ENCODE data around the gene ARGLU1.

Gene ARGLU1

DNA sequence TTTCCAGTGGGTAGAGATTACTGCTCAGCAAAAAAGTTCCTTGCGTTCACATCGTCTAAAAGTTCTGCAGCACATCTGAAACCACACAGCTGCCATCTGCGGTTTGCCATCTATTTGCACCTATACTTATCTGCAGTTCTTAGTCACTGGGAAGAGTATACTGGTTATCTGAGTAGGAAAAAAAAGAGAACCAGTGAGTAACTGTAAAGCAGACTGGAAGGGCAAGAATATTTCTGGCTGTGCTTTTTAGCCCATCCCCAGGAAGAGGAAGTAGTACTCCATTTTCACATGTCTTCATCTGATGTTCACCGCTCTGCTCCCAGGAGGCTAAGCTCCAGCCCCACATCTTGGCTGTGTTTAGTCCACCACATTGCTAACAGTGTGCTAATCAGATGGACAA is 68.0 kb downstream of the ARGLU1 start:
- no peak for DNase-seq (ENCODE audit: extremely low spot score)
- CTCF ChIA-PET: no interaction called here
- TF ChIP-seq FOXM1 (IDR thresholded peaks at IDR 0.05; ENCODE audit: borderline replicate concordance) (no peak), SUZ12 (IDR thresholded peaks at IDR 0.05) (no peak)
- POLR2A ChIA-PET: no interaction called here

DNA sequence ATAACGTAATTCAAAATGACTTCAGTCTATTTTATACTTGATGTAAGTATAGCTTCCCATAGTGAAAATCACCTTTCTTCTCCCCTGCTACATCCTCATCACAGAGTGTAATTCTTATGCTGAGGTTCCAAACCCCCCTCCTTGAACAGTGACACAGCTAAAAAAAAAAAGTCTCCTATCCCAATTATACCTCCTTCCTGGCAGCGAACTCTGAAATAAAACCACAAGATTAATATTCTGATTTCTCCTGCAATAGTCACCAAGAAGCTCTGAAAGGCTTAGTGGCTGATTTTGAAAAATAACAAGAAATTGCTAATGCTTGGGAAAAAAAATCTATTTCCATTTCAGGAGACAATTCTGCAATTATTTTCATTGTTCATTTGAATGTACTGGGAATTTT is 68.8 kb downstream of the ARGLU1 start:
- CTCF ChIA-PET: interaction anchor here (0.5 to 0.6 kb wide), 2 partner anchors 8 to 13 kb away, joined by 3 read pairs; no protein-coding TSS in a partner anchor
- no peak for TF ChIP-seq NFRKB (IDR thresholded peaks at IDR 0.05)
- no peak for TF ChIP-seq L3MBTL2 (conservative IDR thresholded peaks at IDR 0.05)
- no peak for TF ChIP-seq FOXM1 (IDR thresholded peaks at IDR 0.05; ENCODE audit: borderline replicate concordance)
- TF ChIP-seq SUZ12 (IDR thresholded peaks at IDR 0.05): no peak
- TF ChIP-seq LEF1 (IDR thresholded peaks at IDR 0.05; ENCODE audit: borderline replicate concordance): no peak
- no peak for TF ChIP-seq TARDBP (IDR thresholded peaks at IDR 0.05)
- no peak for TF ChIP-seq ELF4 (IDR thresholded peaks at IDR 0.05)
- no peak for TF ChIP-seq ARNT (IDR thresholded peaks at IDR 0.05)
- TF ChIP-seq ZNF384 (IDR thresholded peaks at IDR 0.05): no peak
- DNase-seq (ENCODE audit: extremely low spot score): no peak
- POLR2A ChIA-PET: no interaction called here

DNA sequence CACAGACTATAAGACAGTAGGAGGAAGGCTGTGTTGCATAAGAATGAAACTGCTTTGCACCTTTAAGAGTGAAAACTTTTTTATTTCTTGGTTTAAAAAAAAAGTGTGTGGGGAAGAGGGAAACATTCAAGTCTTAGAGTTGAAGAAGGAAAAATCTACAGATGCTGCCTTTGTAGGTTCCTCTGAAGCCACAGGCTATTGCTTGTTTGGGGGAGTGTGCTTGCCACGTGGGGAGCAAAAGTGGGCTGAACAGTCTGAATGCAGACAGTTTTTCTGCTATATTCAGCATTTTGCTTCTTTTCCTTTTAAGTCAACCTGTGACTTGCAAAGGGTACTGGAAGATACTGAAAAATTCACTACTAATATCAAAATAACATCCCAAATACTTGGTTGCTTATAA is 69.4 kb downstream of the ARGLU1 start:
- POLR2A ChIA-PET: no interaction called here
- CTCF ChIA-PET: no interaction called here
- no peak for TF ChIP-seq SP1 (IDR thresholded peaks at IDR 0.05)
- TF ChIP-seq, protein P1, sequence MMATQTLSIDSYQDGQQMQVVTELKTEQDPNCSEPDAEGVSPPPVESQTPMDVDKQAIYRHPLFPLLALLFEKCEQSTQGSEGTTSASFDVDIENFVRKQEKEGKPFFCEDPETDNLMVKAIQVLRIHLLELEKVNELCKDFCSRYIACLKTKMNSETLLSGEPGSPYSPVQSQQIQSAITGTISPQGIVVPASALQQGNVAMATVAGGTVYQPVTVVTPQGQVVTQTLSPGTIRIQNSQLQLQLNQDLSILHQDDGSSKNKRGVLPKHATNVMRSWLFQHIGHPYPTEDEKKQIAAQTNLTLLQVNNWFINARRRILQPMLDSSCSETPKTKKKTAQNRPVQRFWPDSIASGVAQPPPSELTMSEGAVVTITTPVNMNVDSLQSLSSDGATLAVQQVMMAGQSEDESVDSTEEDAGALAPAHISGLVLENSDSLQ (IDR thresholded peaks at IDR 0.05): no peak
- TF ChIP-seq HDGF (IDR thresholded peaks at IDR 0.05; ENCODE audit: borderline replicate concordance): no peak
- no peak for TF ChIP-seq BHLHE40 (IDR thresholded peaks at IDR 0.05; ENCODE audit: borderline replicate concordance)
- no peak for TF ChIP-seq ZNF384 (IDR thresholded peaks at IDR 0.05)
- no peak for TF ChIP-seq SUZ12 (IDR thresholded peaks at IDR 0.05)
- no peak for TF ChIP-seq FOXA1 (IDR thresholded peaks at IDR 0.05)
- no peak for TF ChIP-seq CTBP1 (IDR thresholded peaks at IDR 0.05; ENCODE audit: borderline replicate concordance)
- TF ChIP-seq FOXM1 (IDR thresholded peaks at IDR 0.05; ENCODE audit: borderline replicate concordance): no peak
- no peak for TF ChIP-seq ELF4 (IDR thresholded peaks at IDR 0.05)
- no peak for TF ChIP-seq ARNT (IDR thresholded peaks at IDR 0.05)
- TF ChIP-seq FOXK2 (IDR thresholded peaks at IDR 0.05): no peak
- no peak for TF ChIP-seq L3MBTL2 (conservative IDR thresholded peaks at IDR 0.05)
- TF ChIP-seq NFRKB (IDR thresholded peaks at IDR 0.05): no peak
- no peak for TF ChIP-seq LEF1 (IDR thresholded peaks at IDR 0.05; ENCODE audit: borderline replicate concordance)
- no peak for TF ChIP-seq TARDBP (IDR thresholded peaks at IDR 0.05)
- no peak for DNase-seq (ENCODE audit: extremely low spot score)

DNA sequence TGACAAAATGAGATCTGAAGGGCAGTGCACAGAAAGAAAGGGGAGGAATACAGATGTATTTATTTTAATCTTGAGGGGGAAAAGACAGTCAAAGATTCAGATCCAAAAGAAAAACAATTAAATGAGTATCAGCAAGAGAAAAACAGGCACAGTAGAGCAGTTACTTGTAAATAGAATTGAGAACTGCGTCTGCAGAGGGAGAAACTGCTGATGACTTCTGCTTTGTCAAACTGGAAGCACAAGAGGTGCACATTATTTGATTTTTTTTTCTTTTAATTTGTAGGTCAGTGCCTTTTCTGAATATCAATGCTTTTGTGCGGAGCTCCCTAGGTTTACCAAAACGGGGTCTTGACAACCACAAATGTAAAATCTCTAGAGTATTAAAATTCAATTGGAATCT is 69.8 kb downstream of the ARGLU1 start:
- TF ChIP-seq NFRKB (IDR thresholded peaks at IDR 0.05): no peak
- no peak for TF ChIP-seq SUZ12 (IDR thresholded peaks at IDR 0.05)
- TF ChIP-seq HDGF (IDR thresholded peaks at IDR 0.05; ENCODE audit: borderline replicate concordance): no peak
- TF ChIP-seq ZNF384 (IDR thresholded peaks at IDR 0.05): no peak
- TF ChIP-seq BHLHE40 (IDR thresholded peaks at IDR 0.05; ENCODE audit: borderline replicate concordance): no peak
- no peak for TF ChIP-seq ELF4 (IDR thresholded peaks at IDR 0.05)
- no peak for TF ChIP-seq SP1 (IDR thresholded peaks at IDR 0.05)
- TF ChIP-seq TARDBP (IDR thresholded peaks at IDR 0.05): no peak
- DNase-seq (ENCODE audit: extremely low spot score): no peak
- POLR2A ChIA-PET: no interaction called here
- CTCF ChIA-PET: no interaction called here

DNA sequence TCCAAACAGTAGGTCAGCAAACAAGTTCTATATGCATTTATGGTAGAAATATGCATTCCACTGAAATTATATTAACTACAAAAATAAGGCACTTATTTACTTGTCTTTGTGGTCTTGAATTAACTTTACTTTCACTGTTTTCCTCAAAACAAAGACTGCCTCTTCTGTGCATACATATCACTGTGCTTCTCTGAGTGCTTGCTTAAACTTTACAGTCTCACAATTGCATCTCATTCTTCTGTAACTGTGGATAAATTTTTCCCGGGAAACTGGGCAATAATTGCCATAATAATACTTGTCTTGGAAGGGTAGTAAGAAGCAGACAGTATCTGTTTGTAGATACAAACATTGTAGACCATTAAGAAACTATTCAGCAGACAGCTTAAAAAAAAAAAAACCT is 70.9 kb downstream of the ARGLU1 start:
- ChIA-PET CTCF (no interaction called here), POLR2A (no interaction called here)
- TF ChIP-seq FOXM1 (IDR thresholded peaks at IDR 0.05; ENCODE audit: borderline replicate concordance): no peak
- TF ChIP-seq LEF1 (IDR thresholded peaks at IDR 0.05; ENCODE audit: borderline replicate concordance): no peak
- no peak for TF ChIP-seq ARNT (IDR thresholded peaks at IDR 0.05)
- TF ChIP-seq, protein P1 (IDR thresholded peaks at IDR 0.05): no peak
- TF ChIP-seq BHLHE40 (IDR thresholded peaks at IDR 0.05; ENCODE audit: borderline replicate concordance): no peak
- no peak for TF ChIP-seq SP1 (IDR thresholded peaks at IDR 0.05)
- TF ChIP-seq FOXA1 (IDR thresholded peaks at IDR 0.05): no peak
- no peak for TF ChIP-seq CTBP1 (IDR thresholded peaks at IDR 0.05; ENCODE audit: borderline replicate concordance)
- no peak for TF ChIP-seq ZNF384 (IDR thresholded peaks at IDR 0.05)
- no peak for DNase-seq (ENCODE audit: extremely low spot score)

DNA sequence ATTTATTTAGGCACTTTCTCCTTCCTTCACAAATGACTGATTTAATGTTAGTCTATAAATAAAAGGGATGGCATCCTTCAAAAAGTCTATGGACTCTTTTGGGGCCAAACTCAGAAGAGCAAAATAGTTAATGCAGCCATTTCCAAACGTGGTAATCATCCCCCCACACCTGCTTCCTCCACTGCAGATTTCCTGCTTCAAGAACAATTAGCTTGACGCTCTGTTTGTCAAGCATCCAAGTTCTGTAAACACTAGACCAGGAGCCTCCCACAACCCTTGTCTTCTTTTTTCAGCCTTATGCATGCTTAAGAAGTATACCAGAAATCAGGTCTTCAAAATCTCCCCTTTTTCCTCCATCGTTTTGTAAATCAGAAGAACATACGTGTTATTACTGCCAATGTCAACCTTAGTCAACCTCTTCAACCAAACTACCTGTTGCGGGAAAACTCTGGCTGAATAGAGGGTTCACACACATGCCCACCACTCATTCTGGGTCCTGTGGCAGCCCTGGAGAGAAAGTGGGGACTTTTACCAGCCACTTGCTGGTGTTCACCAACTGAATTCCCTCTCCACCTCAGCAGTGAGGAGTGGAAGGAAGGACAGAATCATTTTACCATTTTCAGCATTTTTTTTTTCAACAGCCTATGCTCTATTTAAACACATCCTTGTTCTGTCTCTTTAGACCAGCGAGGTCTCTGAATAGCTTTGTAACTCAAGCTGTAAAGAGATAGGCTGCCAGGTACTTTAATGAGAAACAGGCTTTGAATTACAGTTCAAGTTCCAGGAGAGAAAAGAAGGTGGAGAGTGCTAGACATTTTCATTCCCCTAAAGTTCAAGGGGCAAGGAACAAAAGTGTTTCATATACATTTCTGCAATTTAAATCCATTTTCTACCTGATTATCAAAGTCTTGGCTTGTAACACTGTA is 71.6 kb downstream of the ARGLU1 start:
- no peak for TF ChIP-seq ARNT (IDR thresholded peaks at IDR 0.05)
- TF ChIP-seq L3MBTL2 (conservative IDR thresholded peaks at IDR 0.05): no peak
- TF ChIP-seq FOXA1 (IDR thresholded peaks at IDR 0.05): no peak
- TF ChIP-seq SUZ12 (IDR thresholded peaks at IDR 0.05): no peak
- no peak for TF ChIP-seq HDGF (IDR thresholded peaks at IDR 0.05; ENCODE audit: borderline replicate concordance)
- TF ChIP-seq ELF4 (IDR thresholded peaks at IDR 0.05): no peak
- no peak for TF ChIP-seq TARDBP (IDR thresholded peaks at IDR 0.05)
- TF ChIP-seq LEF1 (IDR thresholded peaks at IDR 0.05; ENCODE audit: borderline replicate concordance): no peak
- TF ChIP-seq SP1 (IDR thresholded peaks at IDR 0.05): no peak
- TF ChIP-seq NFRKB (IDR thresholded peaks at IDR 0.05): no peak
- no peak for TF ChIP-seq CTBP1 (IDR thresholded peaks at IDR 0.05; ENCODE audit: borderline replicate concordance)
- TF ChIP-seq FOXK2 (IDR thresholded peaks at IDR 0.05): no peak
- TF ChIP-seq FOXM1 (IDR thresholded peaks at IDR 0.05; ENCODE audit: borderline replicate concordance): no peak
- no peak for TF ChIP-seq ZNF384 (IDR thresholded peaks at IDR 0.05)
- TF ChIP-seq BHLHE40 (IDR thresholded peaks at IDR 0.05; ENCODE audit: borderline replicate concordance): no peak
- TF ChIP-seq, protein P1 (IDR thresholded peaks at IDR 0.05): no peak
- ChIA-PET POLR2A (no interaction called here), CTCF (no interaction called here)
- no peak for DNase-seq (ENCODE audit: extremely low spot score)
